HG03442 (cell line): ENCODE data around the gene CEP63.

Experiments used
- ATAC-seq: cut with Tn5 transposase; IDR thresholded peaks from one replicate; pipeline ENCODE4 v1.9.1; 2021; ENCODE audit warnings: mild to moderate bottlenecking, moderate library complexity; ENCODE audit not compliant: unreplicated experiment

The CEP63 gene

DNA sequence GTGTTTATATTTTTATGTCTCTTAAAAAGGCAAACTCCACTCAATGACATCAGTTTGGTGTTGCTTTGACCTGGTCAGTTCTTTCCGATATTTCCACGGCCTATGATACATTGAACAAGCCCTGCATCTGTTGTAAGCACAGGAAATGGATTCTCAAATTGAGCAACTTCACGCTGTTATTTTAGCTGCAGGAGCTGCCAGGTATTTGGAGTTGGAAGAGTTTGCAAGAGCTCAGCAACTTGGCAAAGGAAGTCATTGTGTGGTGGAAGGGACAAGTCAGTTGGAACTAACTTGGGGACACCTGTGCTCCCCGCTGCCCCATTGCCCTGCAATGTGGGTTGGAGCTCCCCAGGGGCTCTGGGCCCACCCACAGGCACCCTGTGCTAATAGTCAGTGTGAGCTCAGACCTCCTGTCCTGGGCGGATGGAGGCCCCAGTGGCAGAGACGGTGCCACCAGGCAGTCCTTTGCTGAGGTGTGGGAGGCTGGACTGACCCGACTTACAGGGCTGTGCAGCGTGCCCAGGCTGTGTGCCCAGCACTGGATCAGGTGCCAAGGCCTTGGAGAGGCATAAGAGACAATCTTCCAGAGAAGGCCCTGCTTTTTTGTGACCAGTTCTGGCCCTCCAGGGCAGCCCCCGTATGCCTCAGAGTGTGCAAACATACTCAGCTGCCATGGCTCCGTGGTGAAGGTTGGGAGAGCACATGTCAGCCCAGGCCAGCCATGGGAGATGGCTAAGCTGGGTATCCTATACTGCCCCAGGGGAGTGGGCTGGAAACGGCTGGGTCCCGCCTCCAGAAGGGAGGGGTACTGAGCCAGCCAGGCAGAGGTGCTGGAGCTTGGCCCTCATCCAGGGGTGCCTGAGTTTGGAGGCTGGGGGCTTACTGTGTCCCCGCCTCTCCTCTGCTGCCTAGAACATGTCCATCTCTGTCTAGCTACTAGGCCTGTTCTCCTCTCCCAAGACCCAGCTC is 121.5 kb downstream of the CEP63 start:
- no peak for ATAC-seq

- no peak for ATAC-seq
Observed at GRCh38 chr3:134608023-134608770, 122.3 kb downstream of the CEP63 start.

DNA sequence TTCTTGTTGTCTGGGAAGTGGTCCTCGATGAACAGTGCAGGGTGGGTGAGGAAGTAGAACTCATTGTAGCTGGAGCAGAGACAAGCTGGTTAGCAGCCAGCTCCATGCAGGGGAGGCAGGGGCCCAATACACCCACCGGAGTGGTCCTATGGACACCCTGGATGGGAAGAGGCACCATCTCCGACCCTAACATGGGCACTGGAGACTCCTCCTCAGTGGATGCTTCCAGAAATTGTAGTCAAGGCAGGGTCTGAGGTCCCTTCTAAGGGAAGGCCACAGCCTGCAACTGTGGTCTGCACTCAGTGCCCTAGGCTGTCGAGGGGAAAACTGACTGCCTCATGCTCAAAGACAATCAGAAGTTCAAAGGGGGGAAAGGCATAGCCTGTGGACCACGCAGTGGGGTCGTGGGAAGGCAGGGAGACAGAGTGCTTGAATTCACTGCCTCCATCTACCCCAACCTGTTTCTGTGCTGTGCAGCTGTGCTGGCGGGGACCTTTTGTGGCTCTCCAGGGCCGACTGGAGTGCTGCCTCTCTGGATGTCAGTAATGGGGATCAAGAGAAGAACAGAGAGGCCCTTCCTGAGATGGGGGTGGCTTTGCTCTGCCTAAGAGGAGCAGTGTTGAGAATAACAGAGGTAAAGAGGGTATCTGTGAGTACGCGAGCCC is 123.0 kb downstream of the CEP63 start:
- no peak for ATAC-seq

- ATAC-seq, result no peak
Observed at GRCh38 chr3:134609821-134610431, 124.1 kb downstream of the CEP63 start.

GRCh38 chr3:134610432-134611385 is 124.9 kb downstream of the CEP63 start:
- no peak for ATAC-seq

GRCh38 chr3:134611516-134611915 is 125.7 kb downstream of the CEP63 start:
- no peak for ATAC-seq

GRCh38 chr3:134613006-134613520 is 127.2 kb downstream of the CEP63 start:
- no peak for ATAC-seq

GRCh38 chr3:134614955-134615354 is 129.1 kb downstream of the CEP63 start:
- ATAC-seq, result no peak

DNA sequence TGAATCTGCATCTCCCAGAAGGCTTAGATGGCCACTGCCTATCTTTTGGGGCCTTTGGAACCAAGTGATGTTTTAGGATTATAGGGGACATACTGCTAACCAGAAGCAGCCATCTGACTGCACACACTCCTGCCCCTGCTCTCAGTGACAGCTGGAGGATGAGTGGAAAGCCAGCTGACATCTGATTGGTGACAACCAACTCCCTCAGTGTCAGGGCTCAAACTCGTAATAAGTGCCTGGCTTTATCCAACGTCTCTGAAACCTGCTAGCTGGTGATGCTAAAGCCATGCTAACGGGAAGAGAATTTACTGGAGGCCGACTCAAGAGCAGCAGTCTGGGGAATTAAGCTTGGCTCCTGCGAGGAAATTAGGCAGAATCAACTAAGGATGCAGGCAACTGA is 129.9 kb downstream of the CEP63 start:
- ATAC-seq, result no peak

DNA sequence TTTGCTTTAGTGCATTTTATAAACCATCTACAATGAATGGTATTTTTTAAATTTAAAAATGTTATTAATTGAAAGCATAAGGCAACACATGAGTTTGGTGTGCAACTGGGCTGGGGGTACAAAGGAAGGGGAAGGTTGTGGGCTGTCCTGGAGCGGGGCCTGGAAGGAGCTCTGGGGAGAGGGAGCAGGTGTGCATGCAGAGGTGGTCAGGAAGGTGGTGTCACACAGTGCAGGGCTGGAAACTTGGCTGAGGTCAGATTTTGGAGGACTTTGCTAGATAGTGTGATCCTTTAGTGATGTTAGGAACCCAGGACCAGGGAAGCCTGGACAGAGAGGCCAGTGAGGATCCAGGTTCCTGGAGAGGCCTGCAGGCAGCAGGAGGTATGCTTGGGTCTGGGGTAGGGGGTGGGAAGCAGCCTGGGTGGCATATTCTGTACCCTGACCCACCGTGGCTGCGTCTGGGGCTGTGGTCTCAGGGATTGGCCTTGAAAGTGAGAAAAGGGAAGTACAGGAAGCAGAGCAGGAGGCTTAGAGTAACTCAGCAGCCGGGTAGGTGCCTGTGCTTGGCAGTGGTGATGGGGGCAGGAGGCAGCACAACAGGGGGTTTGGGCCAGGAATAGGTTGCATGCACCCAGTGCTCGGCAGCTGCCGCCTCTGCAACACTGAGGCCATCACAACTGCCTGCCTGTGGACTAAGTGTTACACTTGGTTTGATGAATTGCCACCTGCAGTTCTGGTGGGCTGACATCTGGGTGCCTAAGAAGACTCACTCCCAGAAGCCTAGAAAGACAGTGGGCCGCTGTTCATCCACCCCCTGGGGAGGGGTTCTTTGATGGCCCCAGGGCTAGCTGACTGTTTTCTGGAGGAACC is 132.0 kb downstream of the CEP63 start:
- ATAC-seq, result no peak

- no peak for ATAC-seq
Observed at GRCh38 chr3:134618478-134619300, 132.8 kb downstream of the CEP63 start.

- ATAC-seq, result no peak
Observed at GRCh38 chr3:134619301-134619615, 133.4 kb downstream of the CEP63 start.

- no peak for ATAC-seq
Observed at GRCh38 chr3:134619884-134620445, 134.1 kb downstream of the CEP63 start.

DNA sequence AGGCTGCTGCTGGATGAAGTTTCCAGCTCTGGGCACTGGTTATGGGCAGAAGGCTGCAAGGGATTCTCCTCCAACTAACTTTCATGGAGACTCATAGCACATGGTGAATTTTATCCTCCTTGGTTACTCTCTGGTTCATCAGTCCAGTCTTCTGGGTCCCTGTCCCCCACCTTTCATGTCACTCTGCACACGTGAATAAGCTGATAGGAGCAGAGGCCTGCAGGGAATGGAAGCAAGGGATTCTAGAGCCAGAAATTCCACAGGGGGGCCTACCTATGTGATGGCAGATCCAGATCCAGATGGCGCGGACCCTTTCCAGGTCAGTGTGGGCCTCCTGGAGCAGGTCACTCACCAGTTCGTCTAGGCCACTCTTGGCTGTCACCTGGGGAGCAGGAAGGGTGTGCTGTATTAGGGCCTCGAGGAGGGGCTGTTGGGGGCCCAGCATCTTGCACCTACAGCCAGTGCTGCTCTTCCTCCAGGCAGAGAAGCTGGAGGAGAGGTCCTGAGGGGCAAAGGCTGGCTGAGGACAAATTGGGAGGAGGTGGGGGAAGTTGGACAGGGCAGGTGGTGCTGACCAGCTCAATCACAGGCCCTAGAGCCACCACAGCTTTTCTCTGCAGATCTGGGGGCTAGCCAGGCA is 134.7 kb downstream of the CEP63 start:
- ATAC-seq, result no peak

DNA sequence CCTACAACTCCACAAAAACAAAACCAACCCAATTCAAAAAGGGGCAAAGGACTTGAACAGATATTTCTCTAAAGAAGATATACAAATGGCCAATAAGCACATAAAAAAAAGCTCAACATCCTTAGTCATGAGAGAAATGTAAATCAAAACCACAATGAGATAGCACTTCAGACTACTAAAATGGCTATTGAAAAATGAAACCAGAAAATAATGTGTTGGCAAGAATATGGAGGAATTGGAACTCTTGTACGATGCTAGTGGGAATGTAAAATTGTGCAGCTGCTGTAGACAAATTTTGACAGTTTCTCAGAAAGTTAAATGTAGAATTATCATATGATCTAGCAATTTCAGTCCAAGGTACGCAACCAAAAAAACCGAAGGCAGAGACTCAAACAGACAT is 136.0 kb downstream of the CEP63 start:
- no peak for ATAC-seq

DNA sequence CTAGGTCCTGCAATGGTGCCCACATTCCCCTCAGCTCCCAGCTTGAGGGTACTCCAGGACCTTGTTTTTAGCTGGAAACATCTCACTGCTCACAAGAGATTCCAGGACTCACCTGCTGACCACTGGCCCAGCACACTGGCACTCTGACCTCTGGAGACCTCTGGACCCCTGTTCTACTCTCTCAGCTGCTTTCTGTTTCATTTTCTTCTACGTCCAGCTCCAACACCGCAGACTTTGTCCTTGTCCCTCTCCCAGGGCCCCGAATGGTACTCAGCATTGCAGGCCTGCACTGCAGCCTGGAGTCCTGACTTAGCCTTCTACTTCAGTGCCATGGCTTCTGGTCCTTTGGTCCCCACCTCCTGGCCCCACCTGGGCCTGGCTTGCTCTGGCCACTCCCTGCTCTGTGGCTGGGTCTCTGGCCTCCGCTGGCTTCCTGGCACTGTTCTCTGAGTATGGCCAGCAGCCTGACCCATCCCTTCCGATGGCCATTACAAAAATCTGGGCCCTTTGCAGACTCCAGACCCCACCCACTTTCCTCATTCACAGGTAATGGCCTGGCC is 137.0 kb downstream of the CEP63 start:
- ATAC-seq, result no peak
